HEK293 (cell line): ENCODE measurements around the gene DHFR.

Experiments
- CTCF ChIA-PET: fragments of 350-600 bp; formaldehyde crosslinking; extraction: SDS; loops from one replicate; lab custom pipeline; 2021; ENCODE audit warnings: antibody characterized with exemption; lab: Yijun Ruan, JAX
- POLR2A ChIA-PET: fragments of 300-600 bp; formaldehyde crosslinking; extraction: SDS; loops from one replicate; lab custom pipeline; 2020; ENCODE audit warnings: antibody characterized with exemption, inconsistent platforms; lab: Yijun Ruan, JAX
- H3K27ac ChIP-seq: fragments of 200-500 bp; sonication (Bioruptor generic); 2 replicates; pipeline ENCODE4 v1.5.1; 2014; ENCODE audit warnings: low read depth, low read length, control low read depth, inconsistent platforms; ENCODE audit errors: extremely low read depth
- H3K36me3 ChIP-seq, 2 experiments: fragments of 200-500 bp in 1 of 2; sonication (Bioruptor generic) in 1 of 2; 1 replicate in 1 of 2; 2 replicates in 1 of 2; pipeline ENCODE4 v1.5.1; 2014 to 2017; ENCODE audit warnings: inconsistent platforms in 2 of 2, low read length in 2 of 2; ENCODE audit not compliant: control insufficient read depth in 2 of 2, insufficient read depth in 1 of 2
- H3K4me1 ChIP-seq: fragments of 200-500 bp; sonication (Bioruptor generic); 2 replicates; pipeline ENCODE4 v1.5.1; 2014; ENCODE audit warnings: mild to moderate bottlenecking, low read length, inconsistent platforms; ENCODE audit not compliant: control insufficient read depth, insufficient read depth
- H3K4me3 ChIP-seq: 2 replicates; pipeline ENCODE4 v1.5.1; 2011; ENCODE audit warnings: low read depth, mild to moderate bottlenecking, control low read depth, low read length, moderate library complexity
- H3K9me3 ChIP-seq: fragments of 200-500 bp; sonication (Bioruptor generic); 2 replicates; pipeline ENCODE4 v1.5.1; 2014; ENCODE audit warnings: low read depth, low read length, inconsistent platforms; ENCODE audit not compliant: control insufficient read depth, insufficient read depth
- FEZF1 ChIP-seq: fragments of 450-650 bp; formaldehyde crosslinking; IDR thresholded peaks from 2 replicates; pipeline ENCODE4 v1.5.1; 2016; ENCODE audit warnings: missing biosample characterization, missing genetic modification characterization
- GLI4 ChIP-seq: fragments of 450-650 bp; formaldehyde crosslinking; IDR thresholded peaks from 2 replicates; pipeline ENCODE4 v1.5.1; 2016; ENCODE audit warnings: missing biosample characterization, missing genetic modification characterization
- GLIS1 ChIP-seq: fragments of 450-650 bp; formaldehyde crosslinking; IDR thresholded peaks from 2 replicates; pipeline ENCODE4 v1.5.1; 2016; ENCODE audit warnings: missing biosample characterization, missing genetic modification characterization
- KLF9 ChIP-seq: fragments of 450-650 bp; formaldehyde crosslinking; IDR thresholded peaks from 2 replicates; pipeline ENCODE4 v1.5.1; 2016; ENCODE audit warnings: missing biosample characterization, missing genetic modification characterization, low read depth
- OSR2 ChIP-seq: fragments of 450-650 bp; formaldehyde crosslinking; IDR thresholded peaks from 2 replicates; pipeline ENCODE4 v1.5.1; 2016; ENCODE audit warnings: missing biosample characterization, missing genetic modification characterization
- SETDB1 ChIP-seq: IDR thresholded peaks from one replicate; pipeline ENCODE4 v1.6.1; 2017; ENCODE audit warnings: mild to moderate bottlenecking, low read length, moderate library complexity, mixed read lengths; ENCODE audit not compliant: insufficient read length
- YY1 ChIP-seq: fragments of 450-650 bp; formaldehyde crosslinking; IDR thresholded peaks from 2 replicates; pipeline ENCODE4 v1.5.1; 2018; ENCODE audit warnings: missing biosample characterization, missing genetic modification characterization
- YY2 ChIP-seq: fragments of 450-650 bp; formaldehyde crosslinking; IDR thresholded peaks from 2 replicates; pipeline ENCODE4 v1.5.1; 2016; ENCODE audit warnings: missing biosample characterization, missing genetic modification characterization
- ZBTB20 ChIP-seq: fragments of 450-650 bp; formaldehyde crosslinking; IDR thresholded peaks from 2 replicates; pipeline ENCODE4 v1.5.1; 2016; ENCODE audit warnings: missing biosample characterization, missing genetic modification characterization
- ZBTB8A ChIP-seq: fragments of 450-650 bp; formaldehyde crosslinking; IDR thresholded peaks from 2 replicates; pipeline ENCODE4 v1.5.1; 2016; ENCODE audit warnings: missing biosample characterization, missing genetic modification characterization
- ZFP69B ChIP-seq: fragments of 450-650 bp; formaldehyde crosslinking; IDR thresholded peaks from 2 replicates; pipeline ENCODE4 v1.5.1; 2016; ENCODE audit warnings: missing biosample characterization, missing genetic modification characterization
- ZNF140 ChIP-seq: fragments of 450-650 bp; formaldehyde crosslinking; IDR thresholded peaks from 2 replicates; pipeline ENCODE4 v1.5.1; 2016; ENCODE audit warnings: missing biosample characterization, missing genetic modification characterization
- ZNF157 ChIP-seq: fragments of 450-650 bp; formaldehyde crosslinking; IDR thresholded peaks from 2 replicates; pipeline ENCODE4 v1.5.1; 2016; ENCODE audit warnings: missing biosample characterization, missing genetic modification characterization
- ZNF16 ChIP-seq: fragments of 450-650 bp; formaldehyde crosslinking; IDR thresholded peaks from 2 replicates; pipeline ENCODE4 v1.5.1; 2016; ENCODE audit warnings: low read depth, missing biosample characterization, missing genetic modification characterization
- ZNF19 ChIP-seq: fragments of 450-650 bp; formaldehyde crosslinking; IDR thresholded peaks from 2 replicates; pipeline ENCODE4; 2016; ENCODE audit warnings: missing biosample characterization, missing genetic modification characterization, low read depth
- ZNF214 ChIP-seq: fragments of 450-650 bp; formaldehyde crosslinking; IDR thresholded peaks from 2 replicates; pipeline ENCODE4 v1.5.1; 2017; ENCODE audit warnings: missing biosample characterization, mild to moderate bottlenecking, missing genetic modification characterization, borderline replicate concordance
- ZNF311 ChIP-seq: fragments of 450-650 bp; formaldehyde crosslinking; IDR thresholded peaks from 2 replicates; pipeline ENCODE4 v1.5.1; 2017; ENCODE audit warnings: missing biosample characterization, missing genetic modification characterization, borderline replicate concordance
- ZNF350 ChIP-seq: fragments of 450-650 bp; formaldehyde crosslinking; IDR thresholded peaks from 2 replicates; pipeline ENCODE4 v1.5.0; 2017; ENCODE audit warnings: missing biosample characterization, mild to moderate bottlenecking, missing genetic modification characterization
- ZNF48 ChIP-seq: fragments of 450-650 bp; formaldehyde crosslinking; IDR thresholded peaks from 2 replicates; pipeline ENCODE4 v1.5.1; 2016; ENCODE audit warnings: missing biosample characterization, missing genetic modification characterization
- ZNF501 ChIP-seq: fragments of 450-650 bp; formaldehyde crosslinking; IDR thresholded peaks from 2 replicates; pipeline ENCODE4 v1.5.1; 2016; ENCODE audit warnings: missing biosample characterization, missing genetic modification characterization
- ZNF549 ChIP-seq: fragments of 450-650 bp; IDR thresholded peaks from 2 replicates; pipeline ENCODE4 v1.5.1; 2018; ENCODE audit warnings: missing biosample characterization, missing genetic modification characterization, mild to moderate bottlenecking, inconsistent platforms, moderate library complexity
- ZNF621 ChIP-seq: fragments of 450-650 bp; formaldehyde crosslinking; IDR thresholded peaks from 2 replicates; pipeline ENCODE4 v1.5.1; 2017; ENCODE audit warnings: missing biosample characterization, missing genetic modification characterization
- ZNF654 ChIP-seq: fragments of 450-650 bp; formaldehyde crosslinking; IDR thresholded peaks from 2 replicates; pipeline ENCODE4 v1.5.1; 2016; ENCODE audit warnings: low read depth, missing biosample characterization, missing genetic modification characterization
- ZNF677 ChIP-seq: fragments of 450-650 bp; IDR thresholded peaks from 2 replicates; pipeline ENCODE4 v1.5.0; 2018; ENCODE audit warnings: missing biosample characterization, mild to moderate bottlenecking, missing genetic modification characterization, moderate library complexity
- ZNF747 ChIP-seq: fragments of 450-650 bp; formaldehyde crosslinking; IDR thresholded peaks from 2 replicates; pipeline ENCODE4 v1.5.1; 2016; ENCODE audit warnings: missing biosample characterization, missing genetic modification characterization
- ZNF837 ChIP-seq: fragments of 450-650 bp; formaldehyde crosslinking; IDR thresholded peaks from 2 replicates; pipeline ENCODE4 v1.5.1; 2016; ENCODE audit warnings: missing biosample characterization, missing genetic modification characterization
- TF ChIP-seq, protein P1 (sequence below): fragments of 450-650 bp; formaldehyde crosslinking; IDR thresholded peaks from 2 replicates; pipeline ENCODE4 v1.5.1; 2016; ENCODE audit warnings: missing biosample characterization, missing genetic modification characterization
- TF ChIP-seq, protein P2 (sequence below): fragments of 450-650 bp; formaldehyde crosslinking; IDR thresholded peaks from 2 replicates; pipeline ENCODE4 v1.5.1; 2017; ENCODE audit warnings: missing biosample characterization, missing genetic modification characterization
- TF ChIP-seq, protein P3 (sequence below): fragments of 450-650 bp; formaldehyde crosslinking; IDR thresholded peaks from 2 replicates; pipeline ENCODE4 v1.5.1; 2016; ENCODE audit warnings: missing biosample characterization, missing genetic modification characterization
- TF ChIP-seq, protein P4 (sequence below): fragments of 450-650 bp; formaldehyde crosslinking; IDR thresholded peaks from 2 replicates; pipeline ENCODE4 v1.5.1; 2016; ENCODE audit warnings: missing biosample characterization, missing genetic modification characterization

Gene DHFR

DNA sequence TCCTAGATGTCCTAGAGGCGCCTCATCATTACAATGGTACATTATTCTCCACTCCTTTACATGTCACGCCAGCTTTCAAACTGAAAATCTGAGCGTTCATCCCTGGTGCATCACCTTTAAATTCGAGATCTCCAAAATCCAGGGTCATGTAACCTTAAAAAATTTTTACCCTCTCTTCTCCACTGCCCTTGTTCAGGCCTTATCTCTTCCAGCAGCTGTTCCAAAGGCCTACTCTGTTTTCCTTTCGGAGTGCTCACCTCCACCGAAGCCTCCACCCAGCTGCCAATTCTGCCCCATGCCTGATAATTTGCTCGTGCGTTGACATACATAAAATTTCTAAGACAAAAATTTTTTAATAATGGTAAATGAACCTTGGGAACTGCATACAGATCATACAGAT lies 1.3 kb downstream of the DHFR start (continued):
- TF ChIP-seq KLF9 (tag by site-specific recombination): no peak
- TF ChIP-seq, protein P1, sequence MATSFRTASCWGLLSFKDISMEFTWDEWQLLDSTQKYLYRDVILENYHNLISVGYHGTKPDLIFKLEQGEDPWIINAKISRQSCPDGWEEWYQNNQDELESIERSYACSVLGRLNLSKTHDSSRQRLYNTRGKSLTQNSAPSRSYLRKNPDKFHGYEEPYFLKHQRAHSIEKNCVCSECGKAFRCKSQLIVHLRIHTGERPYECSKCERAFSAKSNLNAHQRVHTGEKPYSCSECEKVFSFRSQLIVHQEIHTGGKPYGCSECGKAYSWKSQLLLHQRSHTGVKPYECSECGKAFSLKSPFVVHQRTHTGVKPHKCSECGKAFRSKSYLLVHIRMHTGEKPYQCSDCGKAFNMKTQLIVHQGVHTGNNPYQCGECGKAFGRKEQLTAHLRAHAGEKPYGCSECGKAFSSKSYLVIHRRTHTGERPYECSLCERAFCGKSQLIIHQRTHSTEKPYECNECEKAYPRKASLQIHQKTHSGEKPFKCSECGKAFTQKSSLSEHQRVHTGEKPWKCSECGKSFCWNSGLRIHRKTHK: no peak

DNA sequence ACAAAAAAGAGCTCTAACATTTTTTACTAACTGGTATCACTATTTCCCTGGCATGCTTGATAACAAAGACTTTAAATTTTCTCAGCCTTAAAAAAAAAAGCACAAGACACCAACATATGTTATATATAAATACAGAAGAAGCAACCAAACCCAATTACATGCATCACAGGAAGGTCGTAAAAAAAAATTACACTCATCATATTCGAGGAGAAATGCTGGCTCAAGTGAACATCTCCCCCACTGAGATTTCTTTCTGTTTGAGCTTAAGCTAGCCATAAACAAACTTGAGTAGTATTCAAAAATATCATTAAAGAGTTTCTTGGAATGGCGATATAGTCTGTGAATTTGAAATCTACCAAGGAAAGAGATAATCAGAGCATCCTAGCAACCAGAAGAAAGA lies 7.9 kb downstream of the DHFR start:
- H3K36me3 ChIP-seq: peaks cover 30 to 35% of the 10 kb centered on the region in 2 experiments
- H3K4me3 ChIP-seq: no peak overlapping the region
- no peak overlapping the region for H3K27ac ChIP-seq
- peaks cover 15% of the 10 kb centered on the region for H3K4me1 ChIP-seq
- no peaks in the 10 kb centered on the region for H3K9me3 ChIP-seq
- no peak for TF ChIP-seq ZNF549 (tag by site-specific recombination)
- TF ChIP-seq GLIS1 (tag by site-specific recombination): peak; percentile 75
- TF ChIP-seq GLI4 (tag by site-specific recombination): no peak
- no peak for TF ChIP-seq ZNF837 (tag by site-specific recombination)
- TF ChIP-seq, protein P2, sequence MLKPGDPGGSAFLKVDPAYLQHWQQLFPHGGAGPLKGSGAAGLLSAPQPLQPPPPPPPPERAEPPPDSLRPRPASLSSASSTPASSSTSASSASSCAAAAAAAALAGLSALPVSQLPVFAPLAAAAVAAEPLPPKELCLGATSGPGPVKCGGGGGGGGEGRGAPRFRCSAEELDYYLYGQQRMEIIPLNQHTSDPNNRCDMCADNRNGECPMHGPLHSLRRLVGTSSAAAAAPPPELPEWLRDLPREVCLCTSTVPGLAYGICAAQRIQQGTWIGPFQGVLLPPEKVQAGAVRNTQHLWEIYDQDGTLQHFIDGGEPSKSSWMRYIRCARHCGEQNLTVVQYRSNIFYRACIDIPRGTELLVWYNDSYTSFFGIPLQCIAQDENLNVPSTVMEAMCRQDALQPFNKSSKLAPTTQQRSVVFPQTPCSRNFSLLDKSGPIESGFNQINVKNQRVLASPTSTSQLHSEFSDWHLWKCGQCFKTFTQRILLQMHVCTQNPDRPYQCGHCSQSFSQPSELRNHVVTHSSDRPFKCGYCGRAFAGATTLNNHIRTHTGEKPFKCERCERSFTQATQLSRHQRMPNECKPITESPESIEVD: peak; percentile 58; the same call in 1 of the 2 replicates
- TF ChIP-seq FEZF1: peak; percentile 67; the same call in 1 of the 2 replicates
- no peak for TF ChIP-seq ZNF19 (tag by site-specific recombination)
- POLR2A ChIA-PET: no interaction called here
- CTCF ChIA-PET: no interaction called here

DNA sequence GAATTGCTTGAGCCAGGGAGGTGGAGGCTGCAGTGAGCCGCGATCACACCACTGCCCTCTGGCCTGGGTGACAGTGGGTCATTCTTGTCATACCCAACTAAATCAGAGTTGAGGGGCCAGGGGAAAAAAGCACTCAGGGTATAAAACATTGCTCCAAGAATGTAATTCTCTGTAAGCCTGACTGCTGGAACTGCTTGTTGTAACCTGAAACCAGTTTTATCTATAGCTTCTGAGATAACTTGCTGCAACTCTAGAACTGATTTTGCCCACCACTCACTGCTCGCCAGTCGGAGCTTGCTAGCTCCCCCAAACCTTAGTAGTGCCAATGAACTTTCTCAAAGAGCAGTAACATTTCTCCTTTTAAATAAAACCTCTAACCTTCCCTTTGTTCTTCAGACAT lies 9.9 kb downstream of the DHFR start:
- H3K4me3 ChIP-seq: no peak overlapping the region
- ChIA-PET POLR2A (interaction anchor here (1.0 kb wide), 1 partner anchor 9 kb away, joined by 3 read pairs; no protein-coding TSS in a partner anchor), CTCF (no interaction called here)
- 0 out of 2 replicates have a peak overlapping the region, but pooled peaks have one; percentile 14 for H3K27ac ChIP-seq
- H3K9me3 ChIP-seq: no peaks in the 10 kb centered on the region
- H3K36me3 ChIP-seq: peaks cover 49 to 55% of the 10 kb centered on the region in 2 experiments
- peaks cover 15% of the 10 kb centered on the region for H3K4me1 ChIP-seq
- no peak for TF ChIP-seq ZBTB8A (tag by site-specific recombination)
- TF ChIP-seq, protein P3, sequence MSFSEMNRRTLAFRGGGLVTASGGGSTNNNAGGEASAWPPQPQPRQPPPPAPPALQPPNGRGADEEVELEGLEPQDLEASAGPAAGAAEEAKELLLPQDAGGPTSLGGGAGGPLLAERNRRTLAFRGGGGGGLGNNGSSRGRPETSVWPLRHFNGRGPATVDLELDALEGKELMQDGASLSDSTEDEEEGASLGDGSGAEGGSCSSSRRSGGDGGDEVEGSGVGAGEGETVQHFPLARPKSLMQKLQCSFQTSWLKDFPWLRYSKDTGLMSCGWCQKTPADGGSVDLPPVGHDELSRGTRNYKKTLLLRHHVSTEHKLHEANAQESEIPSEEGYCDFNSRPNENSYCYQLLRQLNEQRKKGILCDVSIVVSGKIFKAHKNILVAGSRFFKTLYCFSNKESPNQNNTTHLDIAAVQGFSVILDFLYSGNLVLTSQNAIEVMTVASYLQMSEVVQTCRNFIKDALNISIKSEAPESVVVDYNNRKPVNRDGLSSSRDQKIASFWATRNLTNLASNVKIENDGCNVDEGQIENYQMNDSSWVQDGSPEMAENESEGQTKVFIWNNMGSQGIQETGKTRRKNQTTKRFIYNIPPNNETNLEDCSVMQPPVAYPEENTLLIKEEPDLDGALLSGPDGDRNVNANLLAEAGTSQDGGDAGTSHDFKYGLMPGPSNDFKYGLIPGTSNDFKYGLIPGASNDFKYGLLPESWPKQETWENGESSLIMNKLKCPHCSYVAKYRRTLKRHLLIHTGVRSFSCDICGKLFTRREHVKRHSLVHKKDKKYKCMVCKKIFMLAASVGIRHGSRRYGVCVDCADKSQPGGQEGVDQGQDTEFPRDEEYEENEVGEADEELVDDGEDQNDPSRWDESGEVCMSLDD (tag by site-specific recombination): no peak
- TF ChIP-seq ZBTB20 (tag by site-specific recombination): no peak
- TF ChIP-seq ZNF140 (tag by site-specific recombination): no peak
- TF ChIP-seq ZNF501 (tag by site-specific recombination): 0 out of 2 replicates have a peak, but pooled peaks have one; percentile 13
- no peak for TF ChIP-seq SETDB1
- TF ChIP-seq YY1 (tag by site-specific recombination): no peak
- peak; percentile 28; the same call in 1 of the 2 replicates for TF ChIP-seq OSR2
- no peak for TF ChIP-seq GLIS1 (tag by site-specific recombination)
- TF ChIP-seq ZNF157 (tag by site-specific recombination): no peak
- no peak for TF ChIP-seq ZNF350 (tag by site-specific recombination)
- TF ChIP-seq ZNF48 (tag by site-specific recombination): no peak
- TF ChIP-seq YY2 (tag by site-specific recombination): no peak
- TF ChIP-seq ZNF621 (tag by site-specific recombination): no peak
- TF ChIP-seq ZNF311 (tag by site-specific recombination): no peak
- no peak for TF ChIP-seq ZNF16 (tag by site-specific recombination)
- no peak for TF ChIP-seq ZFP69B
- TF ChIP-seq ZNF677 (tag by site-specific recombination): no peak
- no peak for TF ChIP-seq ZNF654 (tag by site-specific recombination)
- TF ChIP-seq ZNF214 (tag by site-specific recombination): no peak
- TF ChIP-seq ZNF747 (tag by site-specific recombination): no peak
- TF ChIP-seq, protein P4, sequence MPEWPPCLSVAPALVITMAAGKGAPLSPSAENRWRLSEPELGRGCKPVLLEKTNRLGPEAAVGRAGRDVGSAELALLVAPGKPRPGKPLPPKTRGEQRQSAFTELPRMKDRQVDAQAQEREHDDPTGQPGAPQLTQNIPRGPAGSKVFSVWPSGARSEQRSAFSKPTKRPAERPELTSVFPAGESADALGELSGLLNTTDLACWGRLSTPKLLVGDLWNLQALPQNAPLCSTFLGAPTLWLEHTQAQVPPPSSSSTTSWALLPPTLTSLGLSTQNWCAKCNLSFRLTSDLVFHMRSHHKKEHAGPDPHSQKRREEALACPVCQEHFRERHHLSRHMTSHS (tag by site-specific recombination): no peak
